Measurements from ENCODE around the gene ATP8A2.

ATP8A2 gene

GRCh38 chr13:25581351-25581750 lies 209.6 kb downstream of the ATP8A2 start:
- H3K36me3 ChIP-seq (ENCODE audit: control insufficient read depth in 1 of 2, insufficient read depth in 2 of 2, low read depth in 1 of 2, low read length in 2 of 2) = no peaks in the 10 kb centered on the region
- WGBS = 81% methylated on average over 2 of the region's 2 CpGs

GRCh38 chr13:25584087-25584486 lies 212.3 kb downstream of the ATP8A2 start:
- Histone ChIP-seq H3K27ac (ENCODE audit: low read length, poor library complexity, severe bottlenecking) (no peak overlapping the region), H3K4ac (ENCODE audit: low read depth in 1 of 2, low read length in 2 of 2) (no peak overlapping the region), H3K4me3 (ENCODE audit: insufficient read depth in 1 of 2, low read depth in 1 of 2, low read length in 2 of 2) (no peak overlapping the region), H2BK12ac (ENCODE audit: low read length in 2 of 2) (no peak overlapping the region), H3K9ac (ENCODE audit: low read length) (no peak overlapping the region), H2BK120ac (ENCODE audit: low read depth, low read length) (no peak overlapping the region), H3K4me2 (ENCODE audit: low read length, poor library complexity, severe bottlenecking) (no peak overlapping the region), H2BK5ac (ENCODE audit: low read depth, low read length, poor library complexity, severe bottlenecking) (no peak overlapping the region), H3K14ac (ENCODE audit: low read length in 2 of 2) (no peak overlapping the region), H4K91ac (ENCODE audit: low read length) (no peak overlapping the region), H3K36me3 (ENCODE audit: control insufficient read depth in 1 of 2, insufficient read depth in 2 of 2, low read depth in 1 of 2, low read length in 2 of 2) (no peaks in the 10 kb centered on the region), H2AFZ (ENCODE audit: low read depth, low read length) (no peak overlapping the region), H3K4me1 (ENCODE audit: control insufficient read depth, insufficient read depth, low read depth, low read length) (no peaks in the 10 kb centered on the region), H3K27me3 (ENCODE audit: control insufficient read depth in 1 of 2, insufficient read depth in 1 of 2, low read length in 2 of 2) (peaks cover 0 to 29% of the 10 kb centered on the region in 2 experiments), H4K8ac (ENCODE audit: low read length) (no peak overlapping the region), H3K18ac (ENCODE audit: low read depth in 1 of 2, low read length in 2 of 2) (no peak overlapping the region), H2BK15ac (ENCODE audit: low read depth, poor library complexity, severe bottlenecking) (no peak overlapping the region), H2AK5ac (ENCODE audit: low read length, severe bottlenecking) (no peak overlapping the region), H3K9me3 (ENCODE audit: control insufficient read depth, low read length) (no peaks in the 10 kb centered on the region), H3K79me1 (replicated peaks; ENCODE audit: low read length, poor library complexity, severe bottlenecking) (no peaks in the 10 kb centered on the region), H3K23ac (ENCODE audit: low read length in 2 of 2) (no peak overlapping the region)
- WGBS = 66% methylated on average over 5 of the region's 6 CpGs
- no peak for DNase-seq

More at GRCh38 chr13:25581351-25581750, 209.6 kb downstream of the ATP8A2 start:
- Histone ChIP-seq H3K79me1 (replicated peaks; ENCODE audit: low read length, poor library complexity, severe bottlenecking) (no peaks in the 10 kb centered on the region), H2AFZ (ENCODE audit: low read depth, low read length) (no peak overlapping the region), H3K4me3 (ENCODE audit: insufficient read depth in 1 of 2, low read depth in 1 of 2, low read length in 2 of 2) (no peak overlapping the region), H2AK5ac (ENCODE audit: low read length, severe bottlenecking) (no peak overlapping the region), H3K4me2 (ENCODE audit: low read length, poor library complexity, severe bottlenecking) (no peak overlapping the region), H2BK5ac (ENCODE audit: low read depth, low read length, poor library complexity, severe bottlenecking) (no peak overlapping the region), H3K27me3 (ENCODE audit: control insufficient read depth in 1 of 2, insufficient read depth in 1 of 2, low read length in 2 of 2) (peaks cover 0 to 39% of the 10 kb centered on the region in 2 experiments), H3K4ac (ENCODE audit: low read depth in 1 of 2, low read length in 2 of 2) (no peak overlapping the region), H2BK15ac (ENCODE audit: low read depth, poor library complexity, severe bottlenecking) (no peak overlapping the region), H3K27ac (ENCODE audit: low read length, poor library complexity, severe bottlenecking) (no peak overlapping the region), H2BK12ac (ENCODE audit: low read length in 2 of 2) (no peak overlapping the region), H3K14ac (ENCODE audit: low read length in 2 of 2) (no peak overlapping the region), H3K4me1 (ENCODE audit: control insufficient read depth, insufficient read depth, low read depth, low read length) (no peaks in the 10 kb centered on the region), H3K23ac (ENCODE audit: low read length in 2 of 2) (no peak overlapping the region), H2BK120ac (ENCODE audit: low read depth, low read length) (no peak overlapping the region), H3K9me3 (ENCODE audit: control insufficient read depth, low read length) (no peaks in the 10 kb centered on the region), H4K8ac (ENCODE audit: low read length) (no peak overlapping the region), H3K9ac (ENCODE audit: low read length) (no peak overlapping the region), H3K18ac (ENCODE audit: low read depth in 1 of 2, low read length in 2 of 2) (no peak overlapping the region), H4K91ac (ENCODE audit: low read length) (no peak overlapping the region)
- DNase-seq = no peak

- H2BK12ac ChIP-seq (ENCODE audit: low read length in 2 of 2) = no peak overlapping the region
- no peak overlapping the region for H3K27ac ChIP-seq (ENCODE audit: low read length, poor library complexity, severe bottlenecking)
- H3K18ac ChIP-seq (ENCODE audit: low read depth in 1 of 2, low read length in 2 of 2) = no peak overlapping the region
- no peak overlapping the region for H3K4me3 ChIP-seq (ENCODE audit: insufficient read depth in 1 of 2, low read depth in 1 of 2, low read length in 2 of 2)
- H2AK5ac ChIP-seq (ENCODE audit: low read length, severe bottlenecking) = no peak overlapping the region
- DNase-seq = no peak
- no peak overlapping the region for H2BK5ac ChIP-seq (ENCODE audit: low read depth, low read length, poor library complexity, severe bottlenecking)
- WGBS = 100% methylated on average over 1 of the region's 5 CpGs
- no peak overlapping the region for H3K14ac ChIP-seq (ENCODE audit: low read length in 2 of 2)
- H3K23ac ChIP-seq (ENCODE audit: low read length in 2 of 2) = no peak overlapping the region
- H2BK120ac ChIP-seq (ENCODE audit: low read depth, low read length) = no peak overlapping the region
- H3K9ac ChIP-seq (ENCODE audit: low read length) = no peak overlapping the region
- H3K4ac ChIP-seq (ENCODE audit: low read depth in 1 of 2, low read length in 2 of 2) = no peak overlapping the region
- H3K27me3 ChIP-seq (ENCODE audit: control insufficient read depth in 1 of 2, insufficient read depth in 1 of 2, low read length in 2 of 2) = peaks cover 0 to 22% of the 10 kb centered on the region in 2 experiments
- H4K91ac ChIP-seq (ENCODE audit: low read length) = no peak overlapping the region
- no peaks in the 10 kb centered on the region for H3K4me1 ChIP-seq (ENCODE audit: control insufficient read depth, insufficient read depth, low read depth, low read length)
- H3K79me1 ChIP-seq (replicated peaks; ENCODE audit: low read length, poor library complexity, severe bottlenecking) = no peaks in the 10 kb centered on the region
- H3K4me2 ChIP-seq (ENCODE audit: low read length, poor library complexity, severe bottlenecking) = no peak overlapping the region
- no peaks in the 10 kb centered on the region for H3K36me3 ChIP-seq (ENCODE audit: control insufficient read depth in 1 of 2, insufficient read depth in 2 of 2, low read depth in 1 of 2, low read length in 2 of 2)
- no peak overlapping the region for H2BK15ac ChIP-seq (ENCODE audit: low read depth, poor library complexity, severe bottlenecking)
- no peaks in the 10 kb centered on the region for H3K9me3 ChIP-seq (ENCODE audit: control insufficient read depth, low read length)
- no peak overlapping the region for H4K8ac ChIP-seq (ENCODE audit: low read length)
- H2AFZ ChIP-seq (ENCODE audit: low read depth, low read length) = no peak overlapping the region
Observed at GRCh38 chr13:25585000-25585399, 213.2 kb downstream of the ATP8A2 start.

- Histone ChIP-seq H3K27me3 (ENCODE audit: control insufficient read depth in 1 of 2, insufficient read depth in 1 of 2, low read length in 2 of 2) (peaks cover 0 to 16% of the 10 kb centered on the region in 2 experiments), H2BK120ac (ENCODE audit: low read depth, low read length) (no peak overlapping the region), H3K4me3 (ENCODE audit: insufficient read depth in 1 of 2, low read depth in 1 of 2, low read length in 2 of 2) (no peak overlapping the region), H3K9ac (ENCODE audit: low read length) (no peak overlapping the region), H3K14ac (ENCODE audit: low read length in 2 of 2) (no peak overlapping the region), H3K36me3 (ENCODE audit: control insufficient read depth in 1 of 2, insufficient read depth in 2 of 2, low read depth in 1 of 2, low read length in 2 of 2) (no peaks in the 10 kb centered on the region), H3K27ac (ENCODE audit: low read length, poor library complexity, severe bottlenecking) (no peak overlapping the region), H3K23ac (ENCODE audit: low read length in 2 of 2) (no peak overlapping the region), H2BK12ac (ENCODE audit: low read length in 2 of 2) (no peak overlapping the region), H3K4me1 (ENCODE audit: control insufficient read depth, insufficient read depth, low read depth, low read length) (no peaks in the 10 kb centered on the region), H3K4ac (ENCODE audit: low read depth in 1 of 2, low read length in 2 of 2) (no peak overlapping the region), H4K8ac (ENCODE audit: low read length) (no peak overlapping the region), H3K79me1 (replicated peaks; ENCODE audit: low read length, poor library complexity, severe bottlenecking) (no peaks in the 10 kb centered on the region), H2BK5ac (ENCODE audit: low read depth, low read length, poor library complexity, severe bottlenecking) (no peak overlapping the region), H2BK15ac (ENCODE audit: low read depth, poor library complexity, severe bottlenecking) (no peak overlapping the region), H2AFZ (ENCODE audit: low read depth, low read length) (no peak overlapping the region), H2AK5ac (ENCODE audit: low read length, severe bottlenecking) (no peak overlapping the region), H3K4me2 (ENCODE audit: low read length, poor library complexity, severe bottlenecking) (no peak overlapping the region), H3K18ac (ENCODE audit: low read depth in 1 of 2, low read length in 2 of 2) (no peak overlapping the region), H3K9me3 (ENCODE audit: control insufficient read depth, low read length) (no peaks in the 10 kb centered on the region), H4K91ac (ENCODE audit: low read length) (no peak overlapping the region)
- no peak for DNase-seq
- WGBS = 67% methylated on average over 1 of the region's 1 CpG
Observed at GRCh38 chr13:25587326-25587980, 215.7 kb downstream of the ATP8A2 start.
